ENCODE measurements around the gene PLXNA4.
A peak's percentile ranks its signal among the peaks of the same experiment; 100 is the strongest.

The PLXNA4 gene

GRCh38 chr7:132580717-132581285 is 4.5 kb upstream of the PLXNA4 start:
- Histone ChIP-seq H3K9me3 (ENCODE audit: insufficient read depth, low read length) (no peaks in the 10 kb centered on the region), H3K4me3 (ENCODE audit: low read length) (no peak overlapping the region), H3K27me3 (ENCODE audit: low read depth, low read length) (peaks cover 9% of the 10 kb centered on the region), H3K36me3 (replicated peaks; ENCODE audit: low read depth, low read length) (no peaks in the 10 kb centered on the region), H3K27ac (ENCODE audit: low read length) (no peak overlapping the region), H3K79me2 (ENCODE audit: low read length) (no peaks in the 10 kb centered on the region), H3K9ac (ENCODE audit: low read length) (no peak overlapping the region), H4K20me1 (ENCODE audit: insufficient read depth, low read length) (no peaks in the 10 kb centered on the region), H2AFZ (ENCODE audit: low read depth, low read length) (no peak overlapping the region), H3K4me2 (ENCODE audit: low read length) (no peak overlapping the region), H3K4me1 (ENCODE audit: low read length) (peaks cover 6% of the 10 kb centered on the region)
- TF ChIP-seq EZH2phosphoT487 (IDR thresholded peaks at IDR 0.05; ENCODE audit: low read depth) (no peak), CTCF (IDR thresholded peaks at IDR 0.05; ENCODE audit: low read depth, low read length) (peak; percentile 78)

- Histone ChIP-seq H3K27me3 (ENCODE audit: low read depth, low read length) (0 out of 2 replicates have a peak, but pooled peaks cover 4% of the 10 kb centered on the region), H3K9me3 (ENCODE audit: insufficient read depth, low read length) (no peaks in the 10 kb centered on the region), H2AFZ (ENCODE audit: low read depth, low read length) (no peak overlapping the region), H3K27ac (ENCODE audit: low read length) (no peak overlapping the region), H3K4me3 (ENCODE audit: low read length) (no peak overlapping the region), H3K4me2 (ENCODE audit: low read length) (no peak overlapping the region), H3K4me1 (ENCODE audit: low read length) (peaks cover 6% of the 10 kb centered on the region), H3K79me2 (ENCODE audit: low read length) (no peaks in the 10 kb centered on the region), H3K36me3 (replicated peaks; ENCODE audit: low read depth, low read length) (no peaks in the 10 kb centered on the region), H4K20me1 (ENCODE audit: insufficient read depth, low read length) (no peaks in the 10 kb centered on the region), H3K9ac (ENCODE audit: low read length) (no peak overlapping the region)
- no peak for TF ChIP-seq CTCF (IDR thresholded peaks at IDR 0.05; ENCODE audit: low read depth, low read length)
- TF ChIP-seq EZH2phosphoT487 (IDR thresholded peaks at IDR 0.05; ENCODE audit: low read depth) = no peak
These were observed 4.0 kb upstream of the PLXNA4 start for GRCh38 chr7:132580277-132580676.

GRCh38 chr7:132579260-132579899 is 3.1 kb upstream of the PLXNA4 start:
- H3K9me3 ChIP-seq (ENCODE audit: insufficient read depth, low read length) = no peaks in the 10 kb centered on the region
- H3K27ac ChIP-seq (ENCODE audit: low read length) = no peak overlapping the region
- no peak overlapping the region for H3K4me3 ChIP-seq (ENCODE audit: low read length)
- H3K36me3 ChIP-seq (replicated peaks; ENCODE audit: low read depth, low read length) = no peaks in the 10 kb centered on the region
- H3K9ac ChIP-seq (ENCODE audit: low read length) = no peak overlapping the region
- H3K4me1 ChIP-seq (ENCODE audit: low read length) = peaks cover 4% of the 10 kb centered on the region
- TF ChIP-seq EZH2phosphoT487 (IDR thresholded peaks at IDR 0.05; ENCODE audit: low read depth) = no peak
- no peak for TF ChIP-seq CTCF (IDR thresholded peaks at IDR 0.05; ENCODE audit: low read depth, low read length)
- H4K20me1 ChIP-seq (ENCODE audit: insufficient read depth, low read length) = no peaks in the 10 kb centered on the region
- 0 out of 2 replicates have a peak, but pooled peaks cover 10% of the 10 kb centered on the region for H3K27me3 ChIP-seq (ENCODE audit: low read depth, low read length)
- no peaks in the 10 kb centered on the region for H3K79me2 ChIP-seq (ENCODE audit: low read length)
- H2AFZ ChIP-seq (ENCODE audit: low read depth, low read length) = no peak overlapping the region
- no peak overlapping the region for H3K4me2 ChIP-seq (ENCODE audit: low read length)

GRCh38 chr7:132578826-132579225 is 2.6 kb upstream of the PLXNA4 start:
- H3K9me3 ChIP-seq (ENCODE audit: insufficient read depth, low read length) = no peaks in the 10 kb centered on the region
- TF ChIP-seq CTCF (IDR thresholded peaks at IDR 0.05; ENCODE audit: low read depth, low read length) (no peak), EZH2phosphoT487 (IDR thresholded peaks at IDR 0.05; ENCODE audit: low read depth) (no peak)
- 0 out of 2 replicates have a peak, but pooled peaks cover 14% of the 10 kb centered on the region for H3K27me3 ChIP-seq (ENCODE audit: low read depth, low read length)

More at GRCh38 chr7:132578826-132579225, 2.6 kb upstream of the PLXNA4 start:
- H2AFZ ChIP-seq (ENCODE audit: low read depth, low read length) = no peak overlapping the region
- no peak overlapping the region for H3K4me3 ChIP-seq (ENCODE audit: low read length)
- H3K79me2 ChIP-seq (ENCODE audit: low read length) = no peaks in the 10 kb centered on the region
- no peak overlapping the region for H3K9ac ChIP-seq (ENCODE audit: low read length)
- no peaks in the 10 kb centered on the region for H3K4me1 ChIP-seq (ENCODE audit: low read length)
- no peak overlapping the region for H3K4me2 ChIP-seq (ENCODE audit: low read length)
- no peaks in the 10 kb centered on the region for H3K36me3 ChIP-seq (replicated peaks; ENCODE audit: low read depth, low read length)
- no peak overlapping the region for H3K27ac ChIP-seq (ENCODE audit: low read length)
- H4K20me1 ChIP-seq (ENCODE audit: insufficient read depth, low read length) = no peaks in the 10 kb centered on the region
